Skeletal muscle satellite cell (primary cell): ENCODE measurements around the gene PLCB4.

Source experiments
- H3K27me3 ChIP-seq: 2 replicates; pipeline ENCODE4 v1.7.0; 2013; ENCODE audit warnings: low read length; ENCODE audit not compliant: control insufficient read depth, insufficient read depth
- H3K36me3 ChIP-seq: 2 replicates; pipeline ENCODE4 v1.7.0; 2013; ENCODE audit warnings: mild to moderate bottlenecking, control low read depth, low read length; ENCODE audit not compliant: insufficient read depth
- H3K4me1 ChIP-seq: 2 replicates; pipeline ENCODE4 v1.7.0; 2013; ENCODE audit warnings: low read length; ENCODE audit not compliant: control insufficient read depth, insufficient read depth
- H3K4me2 ChIP-seq: 2 replicates; pipeline ENCODE4 v1.7.0; 2013; ENCODE audit warnings: mild to moderate bottlenecking, low read length
- H3K4me3 ChIP-seq: 2 replicates; pipeline ENCODE4 v1.7.0; 2013; ENCODE audit warnings: low read length
- H3K9ac ChIP-seq: 2 replicates; pipeline ENCODE4 v1.7.0; 2013; ENCODE audit warnings: mild to moderate bottlenecking, low read depth, low read length, moderate library complexity
- H3K9me3 ChIP-seq: replicated peaks from 2 replicates; pipeline ENCODE4 v1.7.0; 2013; ENCODE audit warnings: mild to moderate bottlenecking, control low read depth, low read length

PLCB4 gene

DNA sequence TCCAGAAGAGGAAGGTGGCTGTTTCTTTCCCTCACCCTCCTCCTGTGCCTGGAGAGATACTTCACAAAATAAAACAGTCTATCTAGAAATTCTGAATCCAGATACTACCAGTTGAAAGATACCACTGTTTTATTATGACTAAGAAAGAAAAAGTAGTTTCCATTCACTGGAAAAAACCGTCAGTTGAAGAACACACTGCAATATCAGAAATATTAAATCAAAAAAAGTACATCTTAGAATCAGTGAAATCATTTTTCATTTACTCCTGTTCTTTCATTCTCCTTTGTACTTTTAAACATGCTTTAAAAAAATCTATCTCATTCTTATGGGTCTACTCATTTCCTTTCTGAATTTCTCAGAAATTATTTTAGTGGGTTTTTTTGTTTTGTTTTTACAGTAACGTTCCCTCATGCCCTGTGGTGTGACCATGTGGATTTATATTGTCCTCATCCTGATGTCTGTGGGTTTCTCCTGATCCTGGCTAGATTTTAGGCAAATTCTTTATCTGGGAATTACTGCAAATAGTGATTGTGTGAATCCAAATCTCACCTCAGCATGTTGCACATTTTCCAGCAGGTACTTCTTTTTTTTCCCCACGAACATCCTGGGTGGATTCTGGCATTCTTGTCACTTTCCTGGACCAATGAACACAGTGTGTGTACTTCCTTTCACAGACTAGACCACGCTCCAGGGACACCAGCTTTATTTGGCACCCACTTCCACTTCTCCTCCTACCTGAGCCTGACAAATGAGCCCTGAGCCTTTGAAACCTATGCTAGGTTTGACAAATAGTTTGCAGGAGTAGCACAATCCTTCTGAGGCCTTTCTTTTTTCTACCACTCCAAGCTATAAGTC lies 331.5 kb downstream of the PLCB4 start:
- no peaks in the 10 kb centered on the region for H3K9me3 ChIP-seq
- peaks cover 38% of the 10 kb centered on the region for H3K4me1 ChIP-seq
- H3K36me3 ChIP-seq, result peaks cover 21% of the 10 kb centered on the region
- no peaks in the 10 kb centered on the region for H3K27me3 ChIP-seq
- H3K9ac ChIP-seq, result peak overlapping the region; percentile 49
- peak overlapping the region; percentile 54 for H3K4me2 ChIP-seq
- H3K4me3 ChIP-seq, result no peak overlapping the region

DNA sequence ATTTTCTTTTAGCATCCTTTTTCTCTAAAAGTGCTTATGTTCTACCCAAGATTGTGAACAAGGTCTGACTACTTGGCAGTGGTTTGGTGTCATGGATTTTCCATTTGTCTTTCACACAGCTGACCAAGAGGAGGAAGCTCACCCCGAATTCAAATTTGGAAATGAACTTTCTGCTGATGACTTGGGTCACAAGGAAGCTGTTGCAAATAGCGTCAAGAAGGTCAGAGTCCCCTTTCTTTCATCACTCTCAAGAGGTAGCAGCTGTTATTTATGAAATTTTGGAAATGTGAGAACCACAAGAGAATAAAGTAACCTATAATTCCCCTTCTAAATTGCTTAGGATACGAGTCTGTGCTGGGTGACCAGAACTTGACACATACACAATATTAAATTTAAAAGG lies 332.5 kb downstream of the PLCB4 start:
- no peak overlapping the region for H3K9ac ChIP-seq
- no peak overlapping the region for H3K4me3 ChIP-seq

DNA sequence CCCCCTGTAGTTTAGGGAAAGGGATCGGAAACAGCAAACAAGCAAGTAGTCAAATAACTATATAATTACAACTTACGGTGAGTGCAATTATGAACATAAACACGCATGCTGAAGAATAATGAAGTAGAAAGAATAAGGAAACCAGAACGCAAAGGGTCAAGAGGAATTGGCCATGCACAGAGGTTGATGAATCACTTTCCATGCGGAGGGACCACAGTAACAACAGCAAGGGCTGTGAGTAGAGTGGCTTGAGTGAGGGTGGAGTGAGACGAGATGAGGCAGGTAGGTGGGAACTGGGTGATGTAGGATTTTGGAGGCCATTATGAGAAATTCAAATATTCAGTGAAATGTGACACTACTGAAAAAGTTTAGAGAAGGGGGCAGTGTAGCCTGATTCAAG lies 333.3 kb downstream of the PLCB4 start:
- H3K4me1 ChIP-seq, result peaks cover 36% of the 10 kb centered on the region
- H3K9me3 ChIP-seq, result no peaks in the 10 kb centered on the region
- H3K9ac ChIP-seq, result no peak overlapping the region
- H3K27me3 ChIP-seq, result no peaks in the 10 kb centered on the region
- H3K4me2 ChIP-seq, result no peak overlapping the region
- H3K4me3 ChIP-seq, result no peak overlapping the region
- peaks cover 20% of the 10 kb centered on the region for H3K36me3 ChIP-seq

More for the DNA sequence above, 332.5 kb downstream of the PLCB4 start:
- Histone ChIP-seq H3K27me3 (no peaks in the 10 kb centered on the region), H3K9me3 (no peaks in the 10 kb centered on the region), H3K4me2 (no peak overlapping the region), H3K36me3 (peaks cover 21% of the 10 kb centered on the region), H3K4me1 (peaks cover 38% of the 10 kb centered on the region)

DNA sequence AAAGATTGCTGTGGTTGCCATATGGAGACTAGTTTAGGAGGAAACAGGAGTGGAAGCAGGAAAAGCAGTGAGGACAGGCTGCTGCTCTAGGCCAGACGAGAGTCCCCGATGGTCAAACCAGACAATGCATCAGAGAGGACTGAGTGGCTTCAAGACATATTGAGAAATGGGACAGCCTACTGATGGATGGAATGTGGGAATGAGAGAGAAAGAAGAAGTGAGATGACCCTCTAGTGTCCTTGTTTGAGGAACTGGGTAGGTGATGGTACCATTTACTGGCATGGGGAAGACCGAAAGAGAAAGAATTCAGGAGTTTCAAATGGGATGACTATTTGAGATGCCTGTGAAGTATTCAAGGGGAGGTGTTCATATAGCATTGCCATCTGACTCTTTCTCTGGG lies 333.7 kb downstream of the PLCB4 start:
- Histone ChIP-seq H3K36me3 (peaks cover 17% of the 10 kb centered on the region), H3K4me3 (no peak overlapping the region), H3K4me2 (no peak overlapping the region), H3K27me3 (no peaks in the 10 kb centered on the region), H3K9ac (no peak overlapping the region), H3K4me1 (peaks cover 32% of the 10 kb centered on the region), H3K9me3 (no peaks in the 10 kb centered on the region)

DNA sequence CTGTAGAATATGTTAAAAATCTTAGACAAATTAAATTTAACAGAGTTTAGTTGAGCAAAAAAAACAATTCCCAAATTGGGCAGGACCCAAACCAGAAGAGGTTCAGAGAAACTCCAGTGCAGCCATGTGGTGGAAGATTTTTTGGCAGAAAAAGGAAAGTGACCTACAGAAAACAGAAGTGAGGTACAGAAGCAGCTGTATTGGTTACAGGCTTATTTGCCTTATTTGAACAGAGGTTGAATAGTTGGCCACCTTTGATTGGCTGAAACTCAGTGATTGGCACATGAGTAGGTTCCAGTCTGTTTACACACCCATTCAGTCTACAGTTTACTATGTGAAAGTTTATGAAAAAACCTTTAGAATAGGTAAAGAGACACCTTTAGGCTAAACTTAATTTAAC lies 334.6 kb downstream of the PLCB4 start:
- Histone ChIP-seq H3K4me1 (peaks cover 29% of the 10 kb centered on the region), H3K4me3 (no peak overlapping the region), H3K9me3 (no peaks in the 10 kb centered on the region), H3K36me3 (peaks cover 21% of the 10 kb centered on the region), H3K27me3 (no peaks in the 10 kb centered on the region), H3K4me2 (no peak overlapping the region), H3K9ac (no peak overlapping the region)

DNA sequence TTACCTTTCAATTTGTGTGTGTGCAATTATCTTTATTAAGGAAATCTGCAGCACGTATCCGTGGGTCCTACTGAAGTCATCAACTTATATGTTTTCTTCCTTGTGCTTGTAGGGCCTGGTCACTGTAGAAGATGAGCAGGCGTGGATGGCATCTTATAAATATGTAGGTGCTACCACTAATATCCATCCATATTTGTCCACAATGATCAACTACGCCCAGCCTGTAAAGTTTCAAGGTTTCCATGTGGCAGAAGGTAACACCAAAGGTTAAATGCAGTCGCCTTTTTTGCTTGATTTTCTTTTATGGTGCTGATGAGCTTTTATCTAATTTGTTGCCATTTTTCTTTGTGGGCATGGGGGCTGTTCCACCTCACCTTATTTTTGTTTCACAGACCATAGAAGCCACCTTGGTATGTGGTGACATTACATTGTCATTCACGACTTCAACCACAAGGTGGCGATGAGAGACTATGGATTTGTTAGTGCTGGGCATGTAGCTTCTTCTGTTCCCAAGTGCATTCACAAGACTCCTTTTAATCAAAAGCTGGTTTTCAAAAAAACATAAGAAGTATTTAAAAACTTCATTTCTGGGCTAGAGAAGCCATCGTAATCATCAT lies 339.0 kb downstream of the PLCB4 start:
- Histone ChIP-seq H3K27me3 (no peaks in the 10 kb centered on the region), H3K9me3 (no peaks in the 10 kb centered on the region), H3K4me2 (peak overlapping the region; percentile 43), H3K4me3 (no peak overlapping the region), H3K4me1 (peaks cover 25% of the 10 kb centered on the region), H3K36me3 (peaks cover 8% of the 10 kb centered on the region), H3K9ac (no peak overlapping the region)

DNA sequence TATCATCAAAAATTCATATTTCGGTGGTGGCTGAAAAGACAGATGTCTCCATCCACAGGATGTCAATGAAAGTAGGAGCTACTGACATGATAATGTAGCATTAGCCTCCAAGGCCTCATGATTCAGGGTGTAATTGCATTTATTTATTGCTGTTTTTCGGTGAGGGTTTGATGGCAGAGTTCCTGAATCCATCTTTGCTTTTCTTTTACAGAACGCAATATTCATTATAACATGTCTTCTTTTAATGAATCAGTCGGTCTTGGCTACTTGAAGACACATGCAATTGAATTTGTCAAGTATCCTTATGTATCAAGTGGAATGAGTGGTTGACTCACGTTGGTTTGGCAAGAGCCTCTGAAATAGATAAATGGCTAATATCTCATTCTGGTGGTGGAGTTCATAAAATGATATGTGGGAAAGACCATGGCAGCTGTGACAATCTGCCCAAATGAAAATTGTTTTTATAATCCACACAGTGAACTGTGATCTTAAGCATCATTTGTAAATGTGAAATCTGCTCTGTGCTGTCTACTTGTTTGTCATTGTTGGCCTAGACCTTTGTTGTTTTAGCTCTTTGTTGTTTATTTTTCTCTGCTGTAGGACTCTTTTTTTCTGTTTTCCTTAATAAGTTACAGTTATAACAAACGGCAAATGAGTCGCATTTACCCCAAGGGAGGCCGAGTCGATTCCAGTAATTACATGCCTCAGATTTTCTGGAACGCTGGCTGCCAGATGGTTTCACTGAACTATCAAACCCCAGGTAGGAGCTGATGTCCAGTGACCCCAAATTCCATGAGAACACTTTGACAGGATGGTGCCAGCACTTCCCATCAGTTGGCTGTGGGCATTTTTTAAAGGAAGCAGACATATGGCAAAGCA lies 339.8 kb downstream of the PLCB4 start:
- peaks cover 5% of the 10 kb centered on the region for H3K36me3 ChIP-seq

DNA sequence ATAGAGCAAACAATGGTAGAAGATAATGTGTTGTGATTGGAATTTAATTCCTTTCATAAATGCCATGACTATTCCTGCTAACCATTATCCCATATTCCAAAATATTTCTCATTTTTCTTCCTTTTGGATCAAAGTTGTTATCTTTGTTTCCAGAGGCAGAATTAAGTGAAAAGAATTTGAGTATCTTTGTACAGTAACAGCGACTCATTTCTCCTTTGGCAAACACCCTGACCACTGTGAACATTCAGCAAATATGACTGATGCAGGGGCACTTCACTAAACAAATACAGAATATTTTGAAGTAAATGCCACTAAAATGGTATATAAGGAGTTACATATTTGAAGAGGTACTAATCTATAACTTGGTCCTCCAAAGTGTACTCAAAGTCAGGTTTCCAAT lies 340.5 kb downstream of the PLCB4 start:
- Histone ChIP-seq H3K4me1 (peaks cover 25% of the 10 kb centered on the region), H3K9me3 (no peaks in the 10 kb centered on the region), H3K4me3 (peak overlapping the region; percentile 23), H3K4me2 (peak overlapping the region; percentile 30), H3K9ac (peak overlapping the region; percentile 45), H3K27me3 (no peaks in the 10 kb centered on the region), H3K36me3 (peaks cover 10% of the 10 kb centered on the region)

More for the DNA sequence above, 339.8 kb downstream of the PLCB4 start:
- H3K27me3 ChIP-seq, result no peaks in the 10 kb centered on the region
- H3K9ac ChIP-seq, result peak overlapping the region; percentile 45
- H3K4me1 ChIP-seq, result peaks cover 25% of the 10 kb centered on the region
- peak overlapping the region; percentile 43 for H3K4me2 ChIP-seq
- H3K4me3 ChIP-seq, result peak overlapping the region; percentile 23
- no peaks in the 10 kb centered on the region for H3K9me3 ChIP-seq

DNA sequence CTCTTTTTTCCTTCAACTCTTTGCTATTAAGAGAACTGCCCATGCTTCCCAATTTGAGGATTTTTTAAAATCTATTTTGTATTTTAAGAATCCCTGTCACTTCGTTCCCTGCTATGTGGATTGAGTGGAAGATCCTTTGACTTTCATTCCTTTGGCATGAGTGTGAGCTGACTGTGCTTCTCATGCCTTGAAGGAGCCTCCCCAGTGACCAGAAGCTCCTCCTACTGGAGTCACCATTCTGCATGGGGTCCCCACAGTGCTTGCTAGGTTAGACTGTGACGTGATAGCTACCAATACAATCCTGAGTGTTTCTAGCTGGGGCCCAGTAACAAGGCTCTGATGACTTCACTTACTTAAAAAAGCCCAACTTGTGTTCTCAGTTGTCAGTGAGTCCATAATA lies 341.1 kb downstream of the PLCB4 start:
- no peak overlapping the region for H3K4me3 ChIP-seq
- no peaks in the 10 kb centered on the region for H3K27me3 ChIP-seq
- H3K9me3 ChIP-seq, result no peaks in the 10 kb centered on the region
- peaks cover 25% of the 10 kb centered on the region for H3K4me1 ChIP-seq
- H3K4me2 ChIP-seq, result peak overlapping the region; percentile 30
- H3K36me3 ChIP-seq, result peaks cover 12% of the 10 kb centered on the region
- peak overlapping the region; percentile 45 for H3K9ac ChIP-seq

DNA sequence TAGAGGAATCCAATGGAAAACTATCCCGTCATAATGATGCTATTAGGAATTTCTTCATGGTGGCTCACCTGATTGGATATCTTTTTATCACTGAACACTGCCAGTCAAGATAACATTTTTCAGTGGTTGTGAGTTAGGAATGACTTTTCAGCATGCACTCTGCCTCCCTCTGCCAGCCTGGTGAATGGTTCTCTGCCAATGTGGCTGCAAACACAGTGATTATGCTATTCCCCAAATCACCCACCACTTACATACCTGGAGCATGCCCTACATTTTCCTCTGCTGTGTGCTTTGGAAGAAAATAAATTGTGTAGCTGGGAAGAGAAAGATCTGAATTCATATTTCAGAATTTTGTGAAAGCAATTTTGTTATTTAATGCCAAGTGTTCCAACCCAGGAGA lies 342.9 kb downstream of the PLCB4 start:
- Histone ChIP-seq H3K27me3 (no peaks in the 10 kb centered on the region), H3K9ac (no peak overlapping the region), H3K4me3 (no peak overlapping the region), H3K9me3 (no peaks in the 10 kb centered on the region), H3K4me2 (no peak overlapping the region), H3K36me3 (peaks cover 12% of the 10 kb centered on the region), H3K4me1 (peaks cover 25% of the 10 kb centered on the region)

DNA sequence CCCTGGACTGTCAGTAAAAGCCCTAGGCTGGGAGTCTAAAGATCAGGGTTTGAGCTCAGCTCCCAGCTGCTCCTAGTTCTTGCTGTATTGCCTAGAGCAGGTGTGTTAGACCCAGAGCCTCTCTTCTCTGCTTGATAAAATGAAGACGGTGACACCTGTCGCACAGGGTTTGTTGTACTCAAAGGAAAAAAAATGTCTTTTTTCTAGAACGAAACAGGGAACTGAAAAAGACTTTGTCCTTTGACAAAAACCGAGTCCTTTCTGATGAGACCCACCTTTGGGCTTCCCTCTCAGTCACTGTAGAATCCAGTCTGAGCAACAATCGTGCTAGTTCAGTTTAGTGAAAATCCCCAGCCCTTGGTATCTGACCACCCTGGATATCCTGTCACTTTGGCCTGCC lies 343.4 kb downstream of the PLCB4 start:
- Histone ChIP-seq H3K4me3 (no peak overlapping the region), H3K27me3 (no peaks in the 10 kb centered on the region), H3K4me1 (peaks cover 25% of the 10 kb centered on the region), H3K9me3 (no peaks in the 10 kb centered on the region), H3K4me2 (no peak overlapping the region), H3K36me3 (peaks cover 12% of the 10 kb centered on the region), H3K9ac (no peak overlapping the region)
